Measurements from ENCODE around the gene TADA2B. TPM values are rescaled to one million over a fixed set of nuclear protein-coding genes. Genes with fewer than 3 reads are reported as not detected.

Gene TADA2B
- total RNA-seq, 1 donor from 2014 or later: 12.9 TPM

- Mint-ChIP-seq H3K27ac (peak overlapping the region; percentile 44), H3K27me3 (ENCODE audit: low read depth) (peaks cover 18% of the 10 kb centered on the region), H3K4me3 (ENCODE audit: low read depth) (peak overlapping the region; percentile 94), H3K9me3 (no peaks in the 10 kb centered on the region), H3K4me1 (ENCODE audit: low read depth) (peaks cover 9% of the 10 kb centered on the region), H3K36me3 (ENCODE audit: low read depth) (no peaks in the 10 kb centered on the region)
- intact Hi-C loops (cut with micrococcal nuclease): loop anchor here (2.0 to 10.0 kb wide), 3 partner anchors 34 to 838 kb away; partner anchors contain the start of genes GRPEL1, TADA2B and WFS1
- peak; percentile 75 for DNase-seq (ENCODE audit: low spot score)
Measured at GRCh38 chr4:7103031-7103606, 59.9 kb downstream of the TADA2B start.

GRCh38 chr4:7103607-7104365 lies 60.6 kb downstream of the TADA2B start:
- H3K36me3 Mint-ChIP-seq (ENCODE audit: low read depth): no peaks in the 10 kb centered on the region
- H3K27me3 Mint-ChIP-seq (ENCODE audit: low read depth): peaks cover 18% of the 10 kb centered on the region
- no peak overlapping the region for H3K27ac Mint-ChIP-seq
- H3K4me1 Mint-ChIP-seq (ENCODE audit: low read depth): peaks cover 9% of the 10 kb centered on the region
- no peaks in the 10 kb centered on the region for H3K9me3 Mint-ChIP-seq
- DNase-seq (ENCODE audit: low spot score): no peak
- H3K4me3 Mint-ChIP-seq (ENCODE audit: low read depth): peak overlapping the region; percentile 94
- intact Hi-C loops (cut with micrococcal nuclease): loop anchor here (2.0 to 10.0 kb wide), 3 partner anchors 35 to 839 kb away; partner anchors contain the start of genes GRPEL1, TADA2B and WFS1

- DNase-seq (ENCODE audit: low spot score): no peak
- H3K27me3 Mint-ChIP-seq (ENCODE audit: low read depth): peaks cover 16% of the 10 kb centered on the region
- no peaks in the 10 kb centered on the region for H3K36me3 Mint-ChIP-seq (ENCODE audit: low read depth)
- H3K9me3 Mint-ChIP-seq: no peaks in the 10 kb centered on the region
- intact Hi-C loops (cut with micrococcal nuclease): loop anchor here (10.0 kb wide), 1 partner anchor 840 kb away; the partner anchor contains the start of gene WFS1
- no peak overlapping the region for H3K27ac Mint-ChIP-seq
- H3K4me3 Mint-ChIP-seq (ENCODE audit: low read depth): peak overlapping the region; percentile 5
- peaks cover 9% of the 10 kb centered on the region for H3K4me1 Mint-ChIP-seq (ENCODE audit: low read depth)
Measured at GRCh38 chr4:7104366-7105031, 61.3 kb downstream of the TADA2B start.

- Mint-ChIP-seq H3K36me3 (ENCODE audit: low read depth) (no peaks in the 10 kb centered on the region), H3K4me1 (ENCODE audit: low read depth) (peaks cover 9% of the 10 kb centered on the region)
- intact Hi-C loops (cut with micrococcal nuclease): loop anchor here (10.0 kb wide), 1 partner anchor 840 kb away; the partner anchor contains the start of gene WFS1
Measured at GRCh38 chr4:7105276-7105675, 62.1 kb downstream of the TADA2B start.

GRCh38 chr4:7107166-7107905 lies 64.2 kb downstream of the TADA2B start:
- no peak for DNase-seq (ENCODE audit: low spot score)
- no peaks in the 10 kb centered on the region for H3K9me3 Mint-ChIP-seq
- no peak overlapping the region for H3K27ac Mint-ChIP-seq
- H3K27me3 Mint-ChIP-seq (ENCODE audit: low read depth): peaks cover 16% of the 10 kb centered on the region
- H3K4me1 Mint-ChIP-seq (ENCODE audit: low read depth): peaks cover 3% of the 10 kb centered on the region
- H3K36me3 Mint-ChIP-seq (ENCODE audit: low read depth): no peaks in the 10 kb centered on the region
- intact Hi-C loops (cut with micrococcal nuclease): loop anchor here (10.0 kb wide), 1 partner anchor 843 kb away; the partner anchor contains the start of gene WFS1
- no peak overlapping the region for H3K4me3 Mint-ChIP-seq (ENCODE audit: low read depth)

More at GRCh38 chr4:7105276-7105675, 62.1 kb downstream of the TADA2B start:
- Mint-ChIP-seq H3K4me3 (ENCODE audit: low read depth) (no peak overlapping the region), H3K27ac (no peak overlapping the region), H3K9me3 (no peaks in the 10 kb centered on the region), H3K27me3 (ENCODE audit: low read depth) (peaks cover 16% of the 10 kb centered on the region)
- no peak for DNase-seq (ENCODE audit: low spot score)

Other genes starting within 250 kb of the TADA2B start
- 34.9 and 35.1 TPM in 2 replicates for gene TBC1D14, start 133.5 kb upstream of the TADA2B start, total RNA-seq
- 84.4 and 84.6 TPM in 2 replicates for gene GRPEL1, start 24.7 kb downstream of the TADA2B start, total RNA-seq
- gene SORCS2, start 149.2 kb downstream of the TADA2B start, total RNA-seq: 0.02 and 0.05 TPM in 2 replicates